Skeletal muscle satellite cell (primary cell): ENCODE measurements around the gene MUC6.

ENCODE experiments used
- H3K27me3 ChIP-seq: 2 replicates; pipeline ENCODE4 v1.7.0; 2013; ENCODE audit warnings: low read length; ENCODE audit not compliant: control insufficient read depth, insufficient read depth
- H3K36me3 ChIP-seq: 2 replicates; pipeline ENCODE4 v1.7.0; 2013; ENCODE audit warnings: mild to moderate bottlenecking, control low read depth, low read length; ENCODE audit not compliant: insufficient read depth
- H3K4me1 ChIP-seq: 2 replicates; pipeline ENCODE4 v1.7.0; 2013; ENCODE audit warnings: low read length; ENCODE audit not compliant: control insufficient read depth, insufficient read depth
- H3K4me2 ChIP-seq: 2 replicates; pipeline ENCODE4 v1.7.0; 2013; ENCODE audit warnings: mild to moderate bottlenecking, low read length
- H3K4me3 ChIP-seq: 2 replicates; pipeline ENCODE4 v1.7.0; 2013; ENCODE audit warnings: low read length
- H3K9ac ChIP-seq: 2 replicates; pipeline ENCODE4 v1.7.0; 2013; ENCODE audit warnings: mild to moderate bottlenecking, low read depth, low read length, moderate library complexity
- H3K9me3 ChIP-seq: replicated peaks from 2 replicates; pipeline ENCODE4 v1.7.0; 2013; ENCODE audit warnings: mild to moderate bottlenecking, control low read depth, low read length

Gene MUC6

DNA sequence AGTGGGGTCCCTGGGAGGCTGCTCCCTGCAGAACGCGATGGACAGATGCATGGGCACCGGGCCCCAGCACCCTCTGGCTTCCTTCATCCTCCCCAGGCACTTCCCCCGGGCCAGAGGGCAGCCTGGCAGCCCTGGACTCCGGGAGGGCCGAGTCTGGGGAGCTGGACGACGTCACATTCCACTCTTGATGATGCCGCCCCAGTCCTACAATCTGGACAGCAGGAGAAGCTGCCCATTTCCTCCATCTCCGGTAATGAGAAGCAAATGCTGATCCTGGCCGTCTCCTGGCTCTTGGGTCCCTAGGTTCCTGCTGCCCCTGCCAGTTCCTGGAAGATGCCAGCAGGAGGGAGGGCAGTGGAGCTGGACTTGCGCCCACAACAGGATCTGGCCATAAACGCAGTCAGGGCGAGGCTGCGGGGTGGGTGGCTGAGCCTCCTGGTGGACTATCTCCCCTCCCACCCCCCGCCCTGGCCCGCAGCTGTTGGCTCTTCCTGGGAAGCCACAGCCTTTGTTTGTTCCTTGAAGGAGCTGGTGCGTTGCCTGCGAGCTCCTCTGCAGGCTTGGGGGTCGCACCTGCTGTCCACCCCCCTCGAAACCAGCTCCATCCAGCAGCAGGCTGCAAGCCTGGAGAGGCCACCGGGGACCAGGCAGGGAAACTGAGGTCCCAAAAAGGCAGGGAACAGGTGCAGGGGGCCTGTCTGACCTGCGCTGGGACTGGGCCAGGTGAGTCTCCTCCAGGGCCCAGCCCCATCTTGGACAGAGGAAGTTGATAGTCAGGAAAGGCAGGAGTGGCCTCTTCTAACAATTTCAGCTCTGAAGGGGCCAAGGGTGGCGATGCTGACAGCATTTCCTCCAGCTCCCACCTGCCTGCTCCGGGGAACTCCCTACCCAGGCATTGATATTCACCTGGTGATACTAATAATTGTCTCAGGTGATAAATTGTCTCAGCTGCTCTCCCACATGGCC, 17.9 kb upstream of the MUC6 start:
- Histone ChIP-seq H3K4me3 (no peak overlapping the region), H3K9me3 (no peaks in the 10 kb centered on the region), H3K4me2 (no peak overlapping the region), H3K27me3 (peaks cover 19% of the 10 kb centered on the region), H3K36me3 (no peaks in the 10 kb centered on the region), H3K4me1 (peaks cover 6% of the 10 kb centered on the region), H3K9ac (no peak overlapping the region)

DNA sequence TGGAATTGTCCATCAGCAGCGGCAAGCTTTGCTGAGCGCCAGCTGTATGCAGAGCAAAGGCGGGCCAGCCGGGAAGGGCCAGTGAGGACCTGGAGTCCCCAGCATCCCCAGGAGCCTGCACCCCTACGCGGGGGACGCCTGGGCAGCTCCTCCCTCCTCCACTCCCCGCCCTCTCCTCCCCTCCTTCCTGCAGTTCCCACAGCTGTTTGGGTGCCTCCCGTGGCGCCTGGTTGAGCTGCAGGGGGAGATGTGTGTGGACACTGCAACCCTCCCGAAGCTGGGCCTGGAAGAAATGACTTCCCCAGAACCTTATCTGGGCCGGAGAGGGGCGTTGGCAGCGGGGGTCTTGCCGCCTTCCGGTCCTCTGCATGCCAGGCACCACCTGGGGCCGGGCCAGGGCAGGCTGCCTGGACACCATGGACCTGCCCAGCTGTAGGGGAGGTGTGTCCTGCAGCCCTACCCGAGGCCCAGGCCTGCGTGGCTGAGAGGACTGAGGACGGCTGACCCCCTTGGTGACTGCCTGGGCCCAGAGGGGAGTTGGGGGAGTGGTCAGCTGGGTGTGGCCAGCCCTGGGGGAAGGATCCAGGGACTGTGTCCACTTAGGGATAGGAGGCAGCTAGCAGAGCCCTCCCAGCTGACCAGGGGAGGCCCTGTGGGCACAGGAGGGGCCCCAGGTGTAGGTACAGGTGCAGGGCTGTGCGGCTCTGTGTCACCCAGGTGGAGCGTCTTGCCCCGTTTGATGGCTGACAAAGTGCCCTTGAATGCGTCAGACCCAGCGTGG, 16.8 kb upstream of the MUC6 start:
- Histone ChIP-seq H3K27me3 (peaks cover 30% of the 10 kb centered on the region), H3K4me3 (no peak overlapping the region), H3K9ac (no peak overlapping the region)

DNA sequence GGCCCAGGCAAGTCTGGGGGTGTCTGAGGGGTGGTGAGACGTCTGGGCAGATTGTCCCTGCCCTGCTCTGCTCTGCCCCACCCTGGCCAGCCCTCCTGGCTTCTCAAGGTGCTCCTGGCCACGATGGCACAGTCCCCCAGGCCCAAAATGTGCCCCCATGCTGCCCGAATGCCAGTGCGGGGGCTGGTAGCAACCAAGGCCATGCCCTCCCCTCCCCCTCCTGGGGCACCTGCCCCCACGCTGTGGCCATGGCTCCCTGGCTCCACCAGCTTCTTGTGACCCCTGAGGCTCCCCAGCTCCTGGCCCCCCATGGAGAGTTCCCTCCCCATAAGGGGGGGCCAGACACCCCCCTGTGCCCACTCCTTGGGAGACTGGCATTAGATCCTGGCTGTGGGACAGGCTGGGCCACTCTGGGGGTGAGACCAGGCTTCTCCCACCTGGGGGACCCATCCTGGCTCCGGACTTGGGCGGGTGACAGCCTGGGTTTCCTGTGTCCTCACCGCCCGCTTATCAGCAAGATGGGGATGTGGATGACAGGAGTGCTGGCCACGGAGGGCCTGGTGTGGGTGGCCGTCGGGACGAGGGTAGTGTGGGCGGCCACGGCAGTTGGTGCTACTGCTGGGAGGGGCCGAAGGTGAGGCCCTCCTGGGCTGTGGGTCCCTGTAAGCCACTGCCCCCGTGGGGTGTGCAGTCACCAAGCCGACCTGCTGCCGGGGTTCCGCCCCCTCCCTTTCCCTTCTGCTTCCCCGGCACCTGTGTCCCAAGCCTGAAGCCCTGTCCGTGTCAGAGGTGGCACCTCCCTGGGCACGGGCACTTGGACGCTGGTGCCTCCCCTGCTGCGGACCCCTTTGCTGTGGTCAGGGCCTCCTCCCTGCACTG, 15.9 kb upstream of the MUC6 start:
- H3K4me2 ChIP-seq = no peak overlapping the region
- H3K4me1 ChIP-seq = peaks cover 6% of the 10 kb centered on the region
- no peaks in the 10 kb centered on the region for H3K36me3 ChIP-seq
- no peak overlapping the region for H3K4me3 ChIP-seq
- peaks cover 37% of the 10 kb centered on the region for H3K27me3 ChIP-seq
- no peaks in the 10 kb centered on the region for H3K9me3 ChIP-seq
- no peak overlapping the region for H3K9ac ChIP-seq

More for the DNA sequence above, 16.8 kb upstream of the MUC6 start:
- Histone ChIP-seq H3K4me1 (peaks cover 6% of the 10 kb centered on the region), H3K4me2 (no peak overlapping the region), H3K9me3 (no peaks in the 10 kb centered on the region), H3K36me3 (no peaks in the 10 kb centered on the region)

DNA sequence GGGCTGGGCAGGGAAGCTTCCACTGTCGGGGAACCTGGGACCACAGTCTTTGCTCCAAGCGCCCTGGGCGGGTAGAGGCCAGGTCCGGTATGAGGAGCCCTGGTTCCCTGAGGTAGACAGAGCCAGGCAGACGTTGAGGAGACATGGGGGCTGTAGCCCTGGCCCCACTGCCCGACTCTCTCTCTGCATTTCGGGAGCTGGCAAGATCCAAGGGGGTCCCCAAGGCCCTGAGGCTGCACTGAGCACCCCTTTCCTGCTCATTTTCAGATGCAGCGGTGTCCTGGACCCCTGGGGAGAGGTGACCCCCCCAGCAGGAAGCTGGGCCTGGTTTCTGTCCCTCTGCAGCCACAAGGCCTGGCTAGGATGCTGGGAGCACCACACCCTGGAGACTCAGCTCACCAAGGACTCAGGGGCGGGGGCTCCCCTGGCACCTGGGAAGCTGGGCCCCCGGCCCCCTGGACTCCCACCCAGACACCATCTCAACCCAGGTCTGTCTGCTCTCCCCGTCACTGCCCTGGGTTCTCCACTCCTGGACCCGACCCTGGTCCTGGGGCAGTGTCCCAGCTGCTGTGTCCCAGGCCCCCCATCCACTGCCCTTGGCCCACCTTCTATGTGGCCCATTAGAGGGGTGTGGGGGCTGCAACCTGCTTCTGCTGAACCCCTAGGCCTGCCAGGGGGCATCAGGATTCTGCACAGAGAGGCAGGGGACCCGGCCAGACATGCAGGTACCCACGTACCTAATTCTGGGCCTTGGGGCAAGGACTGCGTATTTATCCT, 15.0 kb upstream of the MUC6 start:
- Histone ChIP-seq H3K9ac (no peak overlapping the region), H3K36me3 (no peaks in the 10 kb centered on the region), H3K4me2 (no peak overlapping the region), H3K9me3 (no peaks in the 10 kb centered on the region), H3K4me1 (peaks cover 6% of the 10 kb centered on the region), H3K27me3 (peaks cover 43% of the 10 kb centered on the region), H3K4me3 (no peak overlapping the region)

DNA sequence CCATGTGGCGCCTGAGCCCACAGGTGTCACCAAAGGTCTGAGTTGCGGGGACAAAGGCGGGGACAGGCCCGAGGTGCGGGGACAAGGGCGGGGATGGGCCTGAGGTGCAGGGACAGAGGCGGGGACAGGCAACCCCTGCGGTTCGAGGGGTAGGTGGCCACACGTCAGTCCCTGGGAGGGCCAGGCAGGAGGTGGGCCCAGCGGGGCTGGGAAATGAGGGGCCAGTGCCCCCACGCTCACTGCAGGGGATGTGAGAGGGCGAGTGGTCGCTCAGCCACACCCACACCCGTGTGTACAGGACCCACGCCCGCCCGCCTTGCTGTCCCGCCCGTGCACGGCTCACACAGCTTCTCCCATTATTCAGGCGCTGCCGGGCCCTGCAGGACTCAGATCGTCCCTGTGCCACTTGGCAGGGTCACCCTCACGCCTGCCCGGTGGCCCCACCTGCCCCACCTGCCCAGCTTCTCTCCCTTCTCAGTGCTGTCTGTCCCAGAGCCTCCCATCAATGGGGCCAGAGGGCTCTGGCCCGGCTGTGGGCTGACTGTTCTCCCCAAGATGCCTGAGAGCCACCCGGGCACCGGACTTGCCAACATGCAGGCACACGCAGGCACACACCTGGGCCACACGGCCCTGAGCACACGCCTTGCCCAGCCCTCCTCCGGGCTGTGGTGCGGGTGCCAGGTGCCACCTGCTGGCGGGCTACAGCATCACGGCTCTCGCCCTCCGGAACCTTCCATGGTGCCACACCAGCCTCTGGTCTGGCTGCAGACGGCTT, 14.2 kb upstream of the MUC6 start:
- Histone ChIP-seq H3K4me3 (no peak overlapping the region), H3K4me2 (no peak overlapping the region), H3K9me3 (no peaks in the 10 kb centered on the region), H3K36me3 (no peaks in the 10 kb centered on the region), H3K9ac (no peak overlapping the region), H3K4me1 (peaks cover 6% of the 10 kb centered on the region), H3K27me3 (peaks cover 39% of the 10 kb centered on the region)

DNA sequence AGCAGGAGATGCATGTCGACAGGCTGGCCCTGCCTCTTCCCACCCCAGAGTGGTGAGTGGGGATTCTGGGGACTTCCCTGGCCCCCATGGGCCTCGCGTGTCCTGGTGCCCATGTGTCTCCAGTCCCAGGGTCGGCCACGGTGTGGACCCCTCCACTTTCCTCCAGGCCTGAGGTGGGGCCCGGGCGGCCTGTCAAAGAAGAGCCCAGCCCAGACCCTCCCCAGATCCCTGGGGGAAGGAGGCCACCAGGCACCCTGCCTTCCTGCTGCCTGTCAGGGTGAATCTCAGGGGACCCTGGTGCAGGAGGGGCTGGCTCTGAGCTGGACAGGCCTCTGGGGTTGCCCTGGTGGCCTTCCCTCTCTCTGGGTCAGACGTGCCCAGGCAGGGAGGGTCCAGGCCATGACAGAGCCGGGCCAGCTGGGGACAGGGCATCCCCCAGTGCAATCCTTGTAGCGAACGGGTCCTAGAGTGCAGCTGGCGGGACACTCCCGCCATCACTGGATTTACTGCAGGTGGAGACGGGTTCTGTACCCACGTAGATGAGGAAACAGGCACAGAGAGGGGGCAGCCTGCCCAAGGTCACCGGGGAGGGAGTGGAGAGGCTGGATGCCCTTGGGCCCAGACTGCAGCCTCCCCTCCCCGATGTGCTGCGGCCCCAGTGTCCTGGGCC, 13.5 kb upstream of the MUC6 start:
- Histone ChIP-seq H3K9ac (no peak overlapping the region), H3K36me3 (no peaks in the 10 kb centered on the region), H3K9me3 (no peaks in the 10 kb centered on the region), H3K4me2 (no peak overlapping the region), H3K4me3 (no peak overlapping the region), H3K4me1 (peaks cover 6% of the 10 kb centered on the region), H3K27me3 (peaks cover 36% of the 10 kb centered on the region)

DNA sequence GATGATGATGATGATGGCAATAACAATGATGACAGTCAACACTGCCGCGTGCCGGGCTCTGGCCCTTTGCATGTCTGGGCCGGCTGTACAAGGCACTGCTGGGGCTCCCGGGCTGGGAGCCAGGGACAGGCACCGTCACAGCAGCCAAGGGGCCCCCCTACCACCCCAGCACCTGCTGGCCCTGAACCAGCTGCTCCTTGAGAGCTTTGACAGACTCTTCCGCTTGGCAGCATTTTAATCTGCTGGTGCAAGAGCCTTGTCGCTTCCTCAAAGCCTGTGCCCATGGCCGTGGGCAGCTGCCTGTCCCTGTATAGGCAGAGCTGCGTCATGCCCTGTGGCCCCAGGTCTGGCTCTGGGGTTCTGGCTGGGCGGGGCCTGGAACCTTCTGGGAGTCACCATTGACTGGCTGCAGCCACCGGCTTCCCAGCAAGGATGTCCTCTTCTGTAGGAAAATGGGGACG, 12.9 kb upstream of the MUC6 start:
- H3K9me3 ChIP-seq = no peaks in the 10 kb centered on the region
- no peak overlapping the region for H3K9ac ChIP-seq
- no peak overlapping the region for H3K4me3 ChIP-seq
- peaks cover 6% of the 10 kb centered on the region for H3K4me1 ChIP-seq
- peaks cover 30% of the 10 kb centered on the region for H3K27me3 ChIP-seq
- H3K36me3 ChIP-seq = no peaks in the 10 kb centered on the region
- H3K4me2 ChIP-seq = no peak overlapping the region

DNA sequence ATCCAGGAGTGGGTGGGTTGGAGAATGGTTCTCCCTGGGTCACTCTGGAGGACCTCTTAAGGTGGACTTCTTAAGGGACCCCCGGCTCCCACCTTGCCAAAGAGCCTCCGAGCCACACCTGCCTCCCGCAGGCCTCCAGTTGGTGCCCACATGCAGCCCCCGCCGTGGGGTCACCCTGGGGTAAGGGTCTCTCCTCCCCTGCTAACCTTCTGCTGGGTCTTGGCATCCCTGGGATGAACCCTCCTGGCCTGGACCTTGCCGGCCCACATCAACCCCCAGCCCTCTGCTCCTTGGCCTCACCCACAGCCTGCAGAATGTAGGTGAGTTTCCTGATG, 12.5 kb upstream of the MUC6 start:
- Histone ChIP-seq H3K27me3 (peaks cover 32% of the 10 kb centered on the region), H3K9me3 (no peaks in the 10 kb centered on the region), H3K36me3 (no peaks in the 10 kb centered on the region), H3K4me1 (peaks cover 3% of the 10 kb centered on the region), H3K4me2 (no peak overlapping the region), H3K9ac (no peak overlapping the region), H3K4me3 (no peak overlapping the region)

DNA sequence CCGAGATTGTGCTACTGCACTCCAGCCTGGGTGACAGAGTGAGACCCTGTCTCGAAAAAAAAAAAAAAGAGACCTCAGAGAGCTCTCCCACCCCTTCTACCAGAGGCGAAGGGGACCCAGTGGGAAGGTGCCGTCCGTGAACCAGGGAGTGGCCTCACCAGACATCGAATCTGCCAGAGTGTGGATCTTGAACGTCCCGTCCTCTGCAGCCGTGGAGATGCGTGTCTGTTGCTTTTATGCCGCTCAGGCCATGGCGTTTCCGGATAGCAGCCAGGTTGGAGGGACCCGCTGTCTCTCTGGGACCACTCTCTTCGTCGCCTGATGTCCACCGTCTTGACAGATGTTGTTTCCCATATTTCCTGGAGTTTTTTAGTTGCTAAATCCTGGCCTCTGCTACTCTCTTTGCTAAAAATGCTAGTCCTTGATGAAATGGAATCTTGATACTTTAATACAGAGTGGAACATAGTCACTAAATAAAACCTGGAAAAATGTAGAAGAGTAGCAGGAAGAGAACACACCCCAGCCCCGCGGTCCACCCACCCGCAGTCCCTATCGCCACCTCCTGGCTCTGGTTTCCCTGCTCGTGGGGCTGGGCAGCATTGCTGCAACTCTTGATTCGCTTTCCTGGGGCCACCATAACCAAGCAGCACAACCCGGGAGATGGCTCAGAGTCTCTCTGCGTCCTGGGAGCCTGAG, 12.0 kb upstream of the MUC6 start:
- no peak overlapping the region for H3K4me3 ChIP-seq
- no peaks in the 10 kb centered on the region for H3K36me3 ChIP-seq
- peaks cover 37% of the 10 kb centered on the region for H3K27me3 ChIP-seq
- H3K9ac ChIP-seq = no peak overlapping the region
- no peaks in the 10 kb centered on the region for H3K9me3 ChIP-seq
- no peaks in the 10 kb centered on the region for H3K4me1 ChIP-seq
- no peak overlapping the region for H3K4me2 ChIP-seq
